Mesenteric fat pad (tissue), 1 donor: ENCODE results near the gene SH3TC1. TPM values are rescaled to one million over a fixed set of nuclear protein-coding genes. Genes with fewer than 3 reads are reported as not detected.

Experiments used
- DNase-seq: peaks from one replicate; pipeline ENCODE4 v3.0.0-alpha.2; 2020; ENCODE audit warnings: low spot score
- total RNA-seq: library from RNA; stranded (reverse); fragmentation: NEBNext Ultra II Directional; extraction: Animal tissue kit (Norgen Biotek cat#: 25700); gene quantifications from one replicate; pipeline ENCODE4 v1.2.1, GENCODE V29; 2021
- donor health status: DM: yes; HTN: yes; CAD: no.

Gene SH3TC1
- total RNA-seq, 1 donor from 2014 or later, result 64.9 TPM

GRCh38 chr4:8286719-8287342 lies 87.7 kb downstream of the SH3TC1 start:
- no peak for DNase-seq

GRCh38 chr4:8287343-8288280 lies 88.5 kb downstream of the SH3TC1 start:
- no peak for DNase-seq

GRCh38 chr4:8289151-8289750 lies 90.2 kb downstream of the SH3TC1 start:
- DNase-seq, result no peak

- DNase-seq, result no peak
Measured at GRCh38 chr4:8289956-8290700, 91.0 kb downstream of the SH3TC1 start.

- no peak for DNase-seq
Measured at GRCh38 chr4:8290701-8290970, 91.5 kb downstream of the SH3TC1 start.

Other genes with a start within 250 kb of the SH3TC1 start
- gene ABLIM2, start 40.5 kb upstream of the SH3TC1 start, total RNA-seq, result 34.1 TPM
- 58.5 TPM for gene HTRA3, start 70.5 kb downstream of the SH3TC1 start, total RNA-seq
- gene ACOX3, start 241.4 kb downstream of the SH3TC1 start, total RNA-seq, result 29.1 TPM
- gene TRMT44, start 241.5 kb downstream of the SH3TC1 start, total RNA-seq, result 23.3 TPM